Stimulated activated CD8-positive, alpha-beta memory T cell treated with anti-CD3 and anti-CD28 coated beads, Interleukin-7, amount 100 ng/mL, for 48 hours (primary cell): ENCODE data around the gene RRP15.

Experiments used
- DNase-seq, 2 donors: peaks; one replicate each; pipeline ENCODE4 v3.0.0-alpha.2; 2020; ENCODE audit warnings: low read depth in 1 of 2; ENCODE audit errors: extremely low read depth in 1 of 2

RRP15 gene

GRCh38 chr1:218336328-218336727 is 51.2 kb downstream of the RRP15 start:
- DNase-seq = no peak

GRCh38 chr1:218339267-218339831 is 54.3 kb downstream of the RRP15 start:
- DNase-seq = no peak

GRCh38 chr1:218341325-218341724 is 56.2 kb downstream of the RRP15 start:
- no peak for DNase-seq

- DNase-seq = no peak
These were observed 57.0 kb downstream of the RRP15 start for GRCh38 chr1:218342091-218342490.

- DNase-seq = no peak
These were observed 60.0 kb downstream of the RRP15 start, which contains the start of gene TGFB2 for GRCh38 chr1:218344814-218345672. Gene TGFB2 (plus strand): TSS chr1:218345336. CDS start chr1:218346702, 1,366 bp downstream.

GRCh38 chr1:218345673-218346390 is 60.7 kb downstream of the RRP15 start:
- DNase-seq = no peak

GRCh38 chr1:218346391-218347204 is 61.5 kb downstream of the RRP15 start:
- DNase-seq = no peak

GRCh38 chr1:218347336-218347722 is 62.2 kb downstream of the RRP15 start:
- no peak for DNase-seq

GRCh38 chr1:218347723-218348627 is 62.9 kb downstream of the RRP15 start:
- DNase-seq = no peak

GRCh38 chr1:218348628-218349071 is 63.6 kb downstream of the RRP15 start:
- DNase-seq = no peak

GRCh38 chr1:218349348-218350034 is 64.4 kb downstream of the RRP15 start:
- no peak for DNase-seq

- DNase-seq = no peak
These were observed 65.0 kb downstream of the RRP15 start for GRCh38 chr1:218350035-218350525.

GRCh38 chr1:218350801-218351266 is 65.7 kb downstream of the RRP15 start:
- no peak for DNase-seq

GRCh38 chr1:218351391-218352074 is 66.4 kb downstream of the RRP15 start:
- no peak for DNase-seq

GRCh38 chr1:218352075-218352438 is 67.0 kb downstream of the RRP15 start:
- DNase-seq = no peak

- no peak for DNase-seq
These were observed 68.6 kb downstream of the RRP15 start for GRCh38 chr1:218353656-218354055.

GRCh38 chr1:218355278-218355677 is 70.2 kb downstream of the RRP15 start:
- DNase-seq = no peak

GRCh38 chr1:218357211-218357892 is 72.3 kb downstream of the RRP15 start:
- no peak for DNase-seq
